Measurements from ENCODE around the gene ADGRE1. TPM values are rescaled to one million over a fixed set of nuclear protein-coding genes. Genes with fewer than 3 reads are reported as not detected.
"Not testable (repeated sequence)": the region's sequence is repeated elsewhere in the genome, so short reads cannot be mapped to it uniquely, and the experiment has no call there.

The ADGRE1 gene
- total RNA-seq, 2 experiments from 2014 or later, result 1.4 to 1.8 TPM

GRCh38 chr19:6861683-6862286 lies 25.6 kb upstream of the ADGRE1 start:
- ChIA-PET POLR2A (interaction anchor here (0.8 to 6.0 kb wide), 3 partner anchors 61 to 345 kb away, joined by 3 to 44 read pairs (median 14); partner anchors contain the start of genes GPR108 and TRIP10), CTCF (interaction anchor here (0.7 to 6.0 kb wide), 6 partner anchors 10 to 344 kb away, joined by 3 to 126 read pairs (median 5); partner anchors contain the start of genes GPR108, SH2D3A and ZNF557)
- DNase-seq, result no peak
- H3K4me3 Mint-ChIP-seq, result no peak overlapping the region
- peaks cover 16% of the 10 kb centered on the region for H3K4me1 Mint-ChIP-seq
- H3K27me3 Mint-ChIP-seq, result no peaks in the 10 kb centered on the region
- H3K27ac Mint-ChIP-seq, result peak overlapping the region; percentile 23
- H3K9me3 Mint-ChIP-seq, result no peaks in the 10 kb centered on the region
- H3K36me3 Mint-ChIP-seq (ENCODE audit: low read depth), result peaks cover 8% of the 10 kb centered on the region

DNA sequence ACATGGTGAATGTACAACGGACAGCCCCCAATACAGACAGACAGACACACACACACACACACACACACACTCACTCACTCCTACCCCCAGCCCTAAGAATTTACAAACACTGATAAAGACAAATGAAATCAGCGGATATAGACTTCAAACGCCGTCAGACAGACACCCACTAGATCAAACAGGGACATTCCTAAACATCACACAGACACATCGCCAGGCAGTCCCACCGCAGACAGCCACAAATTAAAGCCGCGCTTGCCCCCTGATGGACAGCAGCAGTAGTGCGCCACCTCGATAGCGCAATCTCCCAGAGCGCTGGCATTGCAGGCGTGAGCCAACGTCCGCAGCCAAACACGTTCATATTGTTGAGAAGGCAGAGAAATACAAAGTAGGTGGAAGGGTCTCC lies 24.7 kb upstream of the ADGRE1 start:
- ChIA-PET POLR2A (interaction anchor here (0.8 to 6.0 kb wide), 6 partner anchors 62 to 381 kb away, joined by 3 to 44 read pairs (median 8); partner anchors contain the start of genes DENND1C, GPR108, TRIP10 and VAV1), CTCF (interaction anchor here (0.7 to 6.0 kb wide), 20 partner anchors 11 to 345 kb away, joined by 3 to 126 read pairs (median 4); partner anchors contain the start of genes GPR108, SH2D3A, VAV1 and ZNF557)
- H3K36me3 Mint-ChIP-seq (ENCODE audit: low read depth), result no peaks in the 10 kb centered on the region
- peak; percentile 92 for DNase-seq
- peak overlapping the region; percentile 77 for H3K4me3 Mint-ChIP-seq
- peaks cover 16% of the 10 kb centered on the region for H3K4me1 Mint-ChIP-seq
- H3K27ac Mint-ChIP-seq, result peak overlapping the region; percentile 67
- H3K9me3 Mint-ChIP-seq, result no peaks in the 10 kb centered on the region
- no peaks in the 10 kb centered on the region for H3K27me3 Mint-ChIP-seq

DNA sequence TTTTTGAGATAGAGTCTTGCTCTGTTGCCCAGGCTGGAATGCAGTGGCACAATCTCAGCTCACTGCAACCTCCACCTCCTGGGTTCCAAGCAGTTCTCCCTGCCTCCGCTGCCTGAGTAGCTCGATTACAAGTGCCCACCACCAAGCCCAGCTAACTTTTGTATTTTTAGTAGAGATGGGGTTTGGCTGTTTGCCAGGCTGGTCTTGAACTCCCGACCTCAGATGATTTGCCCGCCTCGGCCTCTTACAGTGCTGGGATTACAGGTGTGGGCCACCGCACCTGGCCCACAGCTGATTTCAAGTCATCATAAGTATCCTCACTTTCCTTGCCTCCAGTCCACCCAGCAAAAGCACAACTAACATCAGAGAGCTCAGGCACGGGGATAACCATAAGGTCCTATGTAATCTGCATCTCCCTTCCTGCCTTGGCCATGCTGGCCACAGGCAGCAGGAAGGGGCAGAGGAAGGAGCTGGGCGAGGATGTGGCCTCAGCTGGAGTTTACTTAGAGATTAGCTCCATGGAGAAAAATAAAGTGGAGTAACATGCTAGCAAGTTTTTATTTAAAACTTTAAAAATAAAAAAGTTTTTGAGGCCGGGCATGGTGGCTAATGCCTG lies 22.9 kb upstream of the ADGRE1 start:
- POLR2A ChIA-PET, result interaction anchor here (1.1 to 6.0 kb wide), 7 partner anchors 92 to 383 kb away, joined by 3 to 44 read pairs (median 5); partner anchors contain the start of genes DENND1C, GPR108, TRIP10 and VAV1
- DNase-seq, result no peak
- Mint-ChIP-seq H3K4me1 (peaks cover 16% of the 10 kb centered on the region), H3K4me3 (no peak overlapping the region), H3K36me3 (ENCODE audit: low read depth) (no peaks in the 10 kb centered on the region), H3K27me3 (no peaks in the 10 kb centered on the region), H3K27ac (no peak overlapping the region), H3K9me3 (no peaks in the 10 kb centered on the region)
- CTCF ChIA-PET, result interaction anchor here (0.8 to 6.0 kb wide), 21 partner anchors 26 to 440 kb away, joined by 3 to 126 read pairs (median 5); partner anchors contain the start of genes GPR108, KHSRP and VAV1

GRCh38 chr19:6865849-6866248 lies 21.5 kb upstream of the ADGRE1 start:
- Mint-ChIP-seq H3K36me3 (ENCODE audit: low read depth) (no peaks in the 10 kb centered on the region), H3K27me3 (no peaks in the 10 kb centered on the region), H3K9me3 (no peaks in the 10 kb centered on the region), H3K4me3 (no peak overlapping the region), H3K4me1 (peaks cover 16% of the 10 kb centered on the region), H3K27ac (no peak overlapping the region)
- no peak for DNase-seq
- ChIA-PET CTCF (interaction anchor here (1.5 to 6.0 kb wide), 3 partner anchors 93 to 190 kb away, joined by 3 to 126 read pairs (median 3); partner anchors contain the start of genes GPR108 and VAV1), POLR2A (interaction anchor here (0.6 kb wide), 1 partner anchor 341 kb away, joined by 3 read pairs; no protein-coding TSS in a partner anchor)

DNA sequence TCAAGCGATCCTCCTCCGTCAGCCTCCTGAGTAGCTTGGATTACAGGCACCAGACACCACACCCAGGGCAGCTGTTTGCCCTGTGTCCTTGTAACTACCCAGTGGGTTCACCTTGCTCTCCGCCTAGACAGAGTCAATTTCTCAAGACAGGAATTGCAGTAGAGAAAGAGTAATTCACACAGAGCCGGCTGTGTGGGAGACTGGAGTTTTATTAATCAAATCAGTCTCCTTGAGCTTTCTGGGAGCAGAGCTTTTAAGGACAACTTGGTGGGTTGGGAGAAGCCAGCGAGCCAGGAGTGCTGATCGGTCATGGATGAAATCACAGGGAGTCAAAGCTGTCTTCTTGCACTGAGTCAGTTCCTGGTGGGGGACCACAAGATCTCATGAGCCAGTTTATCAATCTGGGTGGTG lies 20.6 kb upstream of the ADGRE1 start:
- Mint-ChIP-seq H3K27me3 (no peaks in the 10 kb centered on the region), H3K27ac (no peak overlapping the region), H3K4me3 (no peak overlapping the region), H3K36me3 (ENCODE audit: low read depth) (peaks cover 3% of the 10 kb centered on the region), H3K9me3 (no peaks in the 10 kb centered on the region), H3K4me1 (peaks cover 12% of the 10 kb centered on the region)
- ChIA-PET POLR2A (interaction anchor here (1.2 kb wide), 1 partner anchor 131 kb away, joined by 3 read pairs; no protein-coding TSS in a partner anchor), CTCF (interaction anchor here (0.6 to 1.8 kb wide), 3 partner anchors 17 to 191 kb away, joined by 3 read pairs; partner anchors contain the start of gene VAV1)
- no peak for DNase-seq

- ChIA-PET CTCF (interaction anchor here (0.6 to 1.6 kb wide), 2 partner anchors 121 to 130 kb away, joined by 3 to 4 read pairs; no protein-coding TSS in a partner anchor), POLR2A (no interaction called here)
- Mint-ChIP-seq H3K27me3 (no peaks in the 10 kb centered on the region), H3K27ac (no peak overlapping the region), H3K9me3 (no peaks in the 10 kb centered on the region), H3K4me3 (no peak overlapping the region), H3K4me1 (peaks cover 4% of the 10 kb centered on the region), H3K36me3 (ENCODE audit: low read depth) (peaks cover 3% of the 10 kb centered on the region)
- no peak for DNase-seq
Observed at GRCh38 chr19:6868351-6868750, 19.0 kb upstream of the ADGRE1 start.

GRCh38 chr19:6869151-6869882 lies 18.1 kb upstream of the ADGRE1 start:
- H3K27ac Mint-ChIP-seq; H3K27me3 Mint-ChIP-seq; H3K4me3 Mint-ChIP-seq; H3K9me3 Mint-ChIP-seq; H3K36me3 Mint-ChIP-seq (ENCODE audit: low read depth); H3K4me1 Mint-ChIP-seq; POLR2A ChIA-PET; DNase-seq: not testable (repeated sequence)
- CTCF ChIA-PET, result interaction anchor here (1.6 kb wide), 1 partner anchor 131 kb away, joined by 4 read pairs; no protein-coding TSS in a partner anchor

GRCh38 chr19:6873708-6874431 lies 13.5 kb upstream of the ADGRE1 start:
- POLR2A ChIA-PET, result no interaction called here
- no peaks in the 10 kb centered on the region for H3K27me3 Mint-ChIP-seq
- no peaks in the 10 kb centered on the region for H3K4me1 Mint-ChIP-seq
- CTCF ChIA-PET, result no interaction called here
- no peak for DNase-seq
- H3K36me3 Mint-ChIP-seq (ENCODE audit: low read depth), result peaks cover 3% of the 10 kb centered on the region
- no peaks in the 10 kb centered on the region for H3K9me3 Mint-ChIP-seq
- H3K4me3 Mint-ChIP-seq, result no peak overlapping the region
- no peak overlapping the region for H3K27ac Mint-ChIP-seq

DNA sequence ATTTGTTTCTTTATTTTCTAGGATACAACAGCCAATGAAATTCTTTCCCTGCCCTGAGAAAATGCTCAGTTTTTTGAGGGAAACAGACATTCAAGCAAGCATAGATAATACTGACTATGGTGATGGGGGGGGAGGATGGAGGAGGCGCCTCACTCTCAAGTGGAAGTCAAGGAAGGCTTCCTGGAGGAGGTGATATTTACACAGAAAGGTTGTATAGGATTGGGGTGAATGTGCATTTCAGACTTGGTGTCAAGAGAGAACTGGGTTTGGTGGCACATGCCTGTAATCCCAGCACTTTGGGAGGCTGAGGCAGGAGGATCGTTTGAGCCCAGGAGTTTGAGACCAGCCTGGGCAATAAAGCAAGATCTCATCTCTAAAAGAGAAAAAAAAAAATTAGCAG lies 12.2 kb upstream of the ADGRE1 start:
- H3K27ac Mint-ChIP-seq, result no peak overlapping the region
- peaks cover 3% of the 10 kb centered on the region for H3K36me3 Mint-ChIP-seq (ENCODE audit: low read depth)
- ChIA-PET POLR2A (no interaction called here), CTCF (interaction anchor here (1.2 to 1.3 kb wide), 2 partner anchors 10 to 12 kb away, joined by 3 read pairs; no protein-coding TSS in a partner anchor)
- no peaks in the 10 kb centered on the region for H3K4me1 Mint-ChIP-seq
- H3K4me3 Mint-ChIP-seq, result no peak overlapping the region
- H3K9me3 Mint-ChIP-seq, result no peaks in the 10 kb centered on the region
- DNase-seq, result no peak
- H3K27me3 Mint-ChIP-seq, result no peaks in the 10 kb centered on the region

- ChIA-PET CTCF (no interaction called here), POLR2A (no interaction called here)
- no peaks in the 10 kb centered on the region for H3K36me3 Mint-ChIP-seq (ENCODE audit: low read depth)
- H3K4me1 Mint-ChIP-seq, result no peaks in the 10 kb centered on the region
- no peak overlapping the region for H3K4me3 Mint-ChIP-seq
- DNase-seq, result no peak
- H3K27me3 Mint-ChIP-seq, result no peaks in the 10 kb centered on the region
- no peak overlapping the region for H3K27ac Mint-ChIP-seq
- no peaks in the 10 kb centered on the region for H3K9me3 Mint-ChIP-seq
Observed at GRCh38 chr19:6876748-6877147, 10.6 kb upstream of the ADGRE1 start.

DNA sequence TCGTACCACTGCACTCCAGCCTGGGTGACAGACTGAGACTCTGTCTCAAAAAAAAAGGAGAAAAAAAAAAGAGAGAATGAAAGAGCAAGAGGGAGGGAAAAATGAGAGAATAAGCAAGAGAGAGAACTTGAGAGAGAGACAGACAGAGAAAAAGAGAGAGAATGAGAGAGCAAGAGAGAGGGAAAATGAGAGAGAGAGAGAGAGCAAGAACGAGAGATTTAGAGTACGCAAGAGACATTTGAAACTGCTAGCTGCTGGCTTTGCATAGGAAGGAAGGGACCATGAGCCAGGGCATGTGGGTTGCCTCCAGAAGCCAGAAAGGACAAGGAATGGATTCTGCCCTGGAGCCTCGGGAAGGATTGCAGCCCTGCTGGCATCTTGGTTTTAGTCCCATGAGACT lies 9.6 kb upstream of the ADGRE1 start:
- H3K36me3 Mint-ChIP-seq (ENCODE audit: low read depth), result no peaks in the 10 kb centered on the region
- no peaks in the 10 kb centered on the region for H3K4me1 Mint-ChIP-seq
- H3K27me3 Mint-ChIP-seq, result no peaks in the 10 kb centered on the region
- H3K27ac Mint-ChIP-seq, result no peak overlapping the region
- CTCF ChIA-PET, result no interaction called here
- DNase-seq, result no peak
- no peak overlapping the region for H3K4me3 Mint-ChIP-seq
- POLR2A ChIA-PET, result no interaction called here
- H3K9me3 Mint-ChIP-seq, result no peaks in the 10 kb centered on the region

DNA sequence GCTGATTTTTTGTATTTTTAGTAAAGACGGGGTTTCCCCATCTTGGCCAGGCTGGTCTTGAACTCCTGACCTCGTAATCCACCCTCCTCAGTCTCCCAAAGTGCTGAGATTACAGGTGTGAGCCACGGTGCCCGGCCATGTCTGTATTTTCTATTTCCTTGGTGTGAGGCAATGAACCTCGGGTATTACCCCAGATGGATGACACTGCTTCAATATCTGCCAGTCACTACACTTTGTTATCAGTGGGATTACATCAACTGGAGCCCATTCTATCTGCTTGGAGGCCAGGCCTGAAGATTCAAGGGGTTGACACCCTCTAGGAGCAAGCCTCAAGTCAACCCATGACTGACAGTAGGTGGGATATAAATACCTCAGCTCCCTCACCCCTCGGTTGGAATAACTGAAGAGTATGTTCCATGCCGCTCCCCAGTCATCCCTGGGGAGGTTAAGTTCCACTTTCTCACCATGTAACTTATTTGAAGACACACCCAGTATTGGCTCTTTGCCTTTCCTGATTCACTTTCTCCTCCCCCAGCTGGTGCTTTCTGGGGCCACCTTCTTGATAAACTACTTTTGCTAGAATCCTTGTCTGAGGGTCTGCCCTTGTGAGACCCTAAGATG lies 992 bp upstream of the ADGRE1 start:
- Mint-ChIP-seq H3K4me3 (no peak overlapping the region), H3K36me3 (ENCODE audit: low read depth) (peaks cover 12% of the 10 kb centered on the region), H3K4me1 (peaks cover 33% of the 10 kb centered on the region), H3K27ac (no peak overlapping the region), H3K27me3 (peaks cover 3% of the 10 kb centered on the region), H3K9me3 (peaks cover 15% of the 10 kb centered on the region)
- no peak for DNase-seq
- ChIA-PET CTCF (no interaction called here), POLR2A (no interaction called here)

All from activated CD4-positive, alpha-beta memory T cell treated with anti-CD3 and anti-CD28 coated beads, Interleukin-2, amount 10 ng/mL, durations not matched to agents 7 days and 5 days (primary cell).